Liver (tissue), 9 donors: ENCODE results near the gene SPRR1A. TPM values are rescaled to one million over a fixed set of nuclear protein-coding genes. Genes with fewer than 3 reads are reported as not detected.

Experiments used
- DNase-seq: peaks from one replicate; pipeline ENCODE4 v3.0.0-alpha.2; 2017; ENCODE audit warnings: low spot score
- H3K27ac ChIP-seq, 2 donors: one replicate each; pipeline ENCODE4 v1.7.0; 2013; ENCODE audit warnings: inconsistent platforms in 2 of 2, low read length in 2 of 2, control low read depth in 1 of 2, low read depth in 1 of 2, mild to moderate bottlenecking in 1 of 2
- H3K27me3 ChIP-seq, 4 donors: one replicate each; pipeline versions ENCODE4 v1.6.1 to v1.7.0; 2013; ENCODE audit warnings: low read length in 3 of 4, inconsistent platforms in 1 of 4, mild to moderate bottlenecking in 1 of 4, moderate library complexity in 1 of 4; ENCODE audit not compliant: control insufficient read depth in 4 of 4, insufficient read depth in 4 of 4
- H3K36me3 ChIP-seq, 4 donors: one replicate each; pipeline versions ENCODE4 v1.6.1 to v1.7.0; 2013; ENCODE audit warnings: low read length in 3 of 4, mild to moderate bottlenecking in 3 of 4, low read depth in 1 of 4, moderate library complexity in 1 of 4; ENCODE audit not compliant: control insufficient read depth in 4 of 4, insufficient read depth in 3 of 4
- H3K4me1 ChIP-seq, 4 donors: one replicate each; pipeline versions ENCODE4 v1.6.1 to v1.7.0; 2013; ENCODE audit warnings: low read length in 3 of 4, mild to moderate bottlenecking in 3 of 4, moderate library complexity in 1 of 4; ENCODE audit not compliant: control insufficient read depth in 4 of 4, insufficient read depth in 4 of 4
- H3K4me3 ChIP-seq, 3 donors: one replicate each; pipeline versions ENCODE4 v1.6.1 to v1.7.0; 2013; ENCODE audit warnings: low read length in 3 of 3, control low read depth in 1 of 3, low read depth in 1 of 3, mild to moderate bottlenecking in 1 of 3
- H3K9ac ChIP-seq, 2 donors: one replicate each; pipeline ENCODE4 v1.7.0; 2013; ENCODE audit warnings: low read length in 2 of 2, mild to moderate bottlenecking in 2 of 2, moderate library complexity in 2 of 2, control low read depth in 1 of 2, low read depth in 1 of 2
- H3K9me3 ChIP-seq, 4 donors: one replicate each; pipeline versions ENCODE4 v1.6.1 to v1.7.0; 2013; ENCODE audit warnings: low read length in 3 of 4; ENCODE audit not compliant: control insufficient read depth in 4 of 4
- ATF3 ChIP-seq: IDR thresholded peaks from 2 replicates; pipeline ENCODE4 v1.6.1; 2016; ENCODE audit warnings: antibody characterized with exemption
- CTCF ChIP-seq: fragments of 150-350 bp; IDR thresholded peaks from 2 replicates; pipeline ENCODE4 v1.5.1; 2017; ENCODE audit warnings: improper control_type of control experiment, low read depth, low read length; ENCODE audit not compliant: missing input control
- EGR1 ChIP-seq, 2 donors: IDR thresholded peaks; 2 replicates each; pipeline ENCODE4 v1.6.1; 2016 to 2018; ENCODE audit warnings: antibody characterized with exemption in 2 of 2, low read depth in 2 of 2
- FOXA2 ChIP-seq: IDR thresholded peaks from 2 replicates; pipeline ENCODE4 v1.6.1; 2016; ENCODE audit warnings: antibody characterized with exemption
- GABPA ChIP-seq, 2 donors: IDR thresholded peaks in 1 of 2; conservative IDR thresholded peaks in 1 of 2; 2 replicates each; pipeline ENCODE4 v1.6.1; 2016; ENCODE audit warnings: antibody characterized with exemption in 2 of 2, mild to moderate bottlenecking in 1 of 2, moderate library complexity in 1 of 2
- HNF4A ChIP-seq, 2 donors: conservative IDR thresholded peaks; 2 replicates each; pipeline ENCODE4 v1.6.1; 2016; ENCODE audit warnings: antibody characterized with exemption in 2 of 2, mild to moderate bottlenecking in 2 of 2
- JUND ChIP-seq, 2 donors: IDR thresholded peaks; 2 replicates each; pipeline ENCODE4 v1.6.1; 2016; ENCODE audit warnings: antibody characterized with exemption in 2 of 2
- MAX ChIP-seq: IDR thresholded peaks from 2 replicates; pipeline ENCODE4 v1.6.1; 2016; ENCODE audit warnings: antibody characterized with exemption
- RAD21 ChIP-seq, 2 donors: IDR thresholded peaks; 2 replicates each; pipeline ENCODE4 v1.6.1; 2016; ENCODE audit warnings: antibody characterized with exemption in 2 of 2, mild to moderate bottlenecking in 2 of 2
- REST ChIP-seq: IDR thresholded peaks from 2 replicates; pipeline ENCODE4 v1.6.1; 2016; ENCODE audit warnings: antibody characterized with exemption, mild to moderate bottlenecking
- SP1 ChIP-seq: IDR thresholded peaks from 2 replicates; pipeline ENCODE4 v1.6.1; 2018; ENCODE audit warnings: antibody characterized with exemption, mild to moderate bottlenecking
- TAF1 ChIP-seq: conservative IDR thresholded peaks from 2 replicates; pipeline ENCODE4 v1.6.1; 2016; ENCODE audit warnings: antibody characterized with exemption, mild to moderate bottlenecking
- YY1 ChIP-seq: IDR thresholded peaks from 2 replicates; pipeline ENCODE4 v1.6.1; 2016; ENCODE audit warnings: antibody characterized with exemption, mild to moderate bottlenecking
- ZBTB33 ChIP-seq: IDR thresholded peaks from 2 replicates; pipeline ENCODE4 v1.6.1; 2016; ENCODE audit warnings: antibody characterized with exemption
- WGBS: extraction: QIAGEN DNeasy Blood & Tissue Kit; methylation state at CpG from one replicate; pipeline ENCODE4 v1.1.7; 2013; 5-methylcytosine and 5-hydroxymethylcytosine counted together
- polyA plus RNA-seq, 2 donors: library from polyadenylated mRNA; stranded (reverse) in 1 of 2; unstranded in 1 of 2; fragments of 200-250 nt in 1 of 2; fragments of >200 nt in 1 of 2; fragmentation: Nextera tagmentation in 1 of 2; extraction: Ambion mirVana in 1 of 2; gene quantifications; one replicate each; pipeline versions ENCODE4 v1.2.1 to v1.2.3, GENCODE V29; 2013 to 2015
- total RNA-seq, 2 donors: library from RNA; depleted of rRNA; stranded (reverse); fragments of >200 nt; gene quantifications; one replicate each; pipeline ENCODE4 v1.2.3, GENCODE V29; 2014
- donor health status: healthy.
- donor health status: healthy.
- donor health status: healthy.
- donor health status: healthy.
- donor health status: healthy.

Gene SPRR1A
- total and polyA plus RNA-seq, 4 donors = not detected

GRCh38 chr1:152960452-152961044, 23.3 kb upstream of the SPRR1A start:
- Histone ChIP-seq H3K27ac (no peak overlapping the region), H3K4me1 (peaks cover 0 to 14% (median 11%) of the 10 kb centered on the region in 4 donors), H3K9ac (no peak overlapping the region), H3K4me3 (no peak overlapping the region), H3K36me3 (no peaks in the 10 kb centered on the region), H3K9me3 (no peaks in the 10 kb centered on the region), H3K27me3 (no peaks in the 10 kb centered on the region)
- DNase-seq = no peak
- 64% methylated on average over 10 of the region's 10 CpGs for WGBS
- TF ChIP-seq FOXA2 = no peak
- no peak for TF ChIP-seq GABPA (IDR thresholded peaks at IDR 0.05 in 1 of 2, conservative IDR thresholded peaks at IDR 0.05 in 1 of 2)
- TF ChIP-seq YY1 = no peak
- no peak for TF ChIP-seq CTCF
- no peak for TF ChIP-seq MAX
- TF ChIP-seq ATF3 = no peak
- TF ChIP-seq TAF1 = no peak
- no peak for TF ChIP-seq ZBTB33
- TF ChIP-seq JUND (IDR thresholded peaks at IDR 0.05) = no peak
- no peak for TF ChIP-seq HNF4A (conservative IDR thresholded peaks at IDR 0.05)
- no peak for TF ChIP-seq REST

- 91% methylated on average over 7 of the region's 7 CpGs for WGBS
- no peak overlapping the region for H3K27ac ChIP-seq
- TF ChIP-seq SP1 (no peak), EGR1 (IDR thresholded peaks at IDR 0.05; ENCODE audit: low read depth in 2 of 2) (no peak), RAD21 (IDR thresholded peaks at IDR 0.05) (no peak), FOXA2 (no peak), ATF3 (no peak)
- H3K27me3 ChIP-seq = no peaks in the 10 kb centered on the region
- DNase-seq = no peak
- H3K36me3 ChIP-seq = no peaks in the 10 kb centered on the region
- no peak overlapping the region for H3K9ac ChIP-seq
- no peak overlapping the region for H3K4me3 ChIP-seq
- no peaks in the 10 kb centered on the region for H3K9me3 ChIP-seq
- H3K4me1 ChIP-seq = peaks cover 0 to 14% (median 11%) of the 10 kb centered on the region in 4 donors
Observed at GRCh38 chr1:152961226-152961891, 22.5 kb upstream of the SPRR1A start.
